Measurements from ENCODE around the gene C6orf141. TPM values are rescaled to one million over a fixed set of nuclear protein-coding genes. Genes with fewer than 3 reads are reported as not detected.

The C6orf141 gene
- total RNA-seq, 1 experiment from 2014 or later: 40.1 TPM

GRCh38 chr6:49551078-49551865, 804 bp downstream of the C6orf141 start:
- H3K23me2 ChIP-seq (ENCODE audit: insufficient read length, low read depth, low read length, poor library complexity, severe bottlenecking): peaks cover 14% of the 10 kb centered on the region
- no peaks in the 10 kb centered on the region for H3K79me1 ChIP-seq (ENCODE audit: insufficient read depth, low read depth, low read length, poor library complexity, severe bottlenecking)
- TF ChIP-seq CTCF (conservative IDR thresholded peaks at IDR 0.05): no peak
- no peak overlapping the region for H2BK15ac ChIP-seq (ENCODE audit: low read depth, low read length)
- H3K27me3 ChIP-seq (ENCODE audit: insufficient read depth, low read length): peaks cover 11% of the 10 kb centered on the region; the same call in 1 of the 2 replicates
- H3K27ac ChIP-seq (ENCODE audit: insufficient read length, low read depth, low read length): no peak overlapping the region
- H3K9ac ChIP-seq (ENCODE audit: extremely low read depth, insufficient read length, low read length): peak overlapping the region; percentile 50
- peak overlapping the region; percentile 76 for H3K18ac ChIP-seq (ENCODE audit: insufficient read length, low read depth, low read length)
- H3K9me3 Mint-ChIP-seq: peaks cover 0 to 3% of the 10 kb centered on the region in 2 experiments; a peak in 2 of 5 replicates
- peak overlapping the region; percentile 92 for H3K14ac ChIP-seq (ENCODE audit: insufficient read depth, low read length)
- H3K4ac ChIP-seq (ENCODE audit: low read depth, low read length): no peak overlapping the region; the same call in 1 of the 2 replicates
- peaks cover 3 to 35% (median 34%) of the 10 kb centered on the region in 3 experiments for H3K36me3 Mint-ChIP-seq (ENCODE audit: insufficient read depth in 1 of 3, low read depth in 3 of 3)
- no peak overlapping the region for H2AK5ac ChIP-seq (ENCODE audit: insufficient read length, low read length)
- H3K56ac ChIP-seq (ENCODE audit: insufficient read length, low read depth, low read length): no peak overlapping the region
- peak overlapping the region; percentile 29 for H2BK120ac ChIP-seq (ENCODE audit: low read depth, low read length, poor library complexity, severe bottlenecking)
- peak overlapping the region; percentile 84 for H3K4me2 ChIP-seq (ENCODE audit: insufficient read depth, insufficient read length, low read length)
- H3T11ph ChIP-seq (ENCODE audit: low read length): no peak overlapping the region
- H3K4me1 ChIP-seq (ENCODE audit: insufficient read depth, low read length): peaks cover 6% of the 10 kb centered on the region; the same call in 1 of the 2 replicates
- no peaks in the 10 kb centered on the region for H4K20me1 ChIP-seq (ENCODE audit: control insufficient read depth, insufficient read depth, insufficient read length)
- H3K4me1 Mint-ChIP-seq: peaks cover 46 to 60% of the 10 kb centered on the region in 2 experiments
- H3K79me2 ChIP-seq (ENCODE audit: insufficient read depth, low read length): no peaks in the 10 kb centered on the region
- no peak overlapping the region for H2BK5ac ChIP-seq (ENCODE audit: insufficient read length, low read length)
- peak; percentile 54 for DNase-seq
- no peak overlapping the region for H3K23ac ChIP-seq (ENCODE audit: insufficient read length, low read depth, low read length)
- H4K91ac ChIP-seq (ENCODE audit: insufficient read length, low read depth, low read length): no peak overlapping the region
- no peak overlapping the region for H4K5ac ChIP-seq (ENCODE audit: insufficient read length, low read depth, low read length)
- peak overlapping the region; percentile 63 to 99 (median 94) for H3K27ac Mint-ChIP-seq
- no peak overlapping the region for H2BK20ac ChIP-seq (ENCODE audit: low read depth, low read length, poor library complexity, severe bottlenecking)
- no peak overlapping the region for H4K8ac ChIP-seq (replicated peaks; ENCODE audit: insufficient read length, low read depth, low read length)
- H3K4me3 Mint-ChIP-seq: peak overlapping the region; percentile 75 to 86
- H2AFZ ChIP-seq (ENCODE audit: low read length): no peak overlapping the region
- no peaks in the 10 kb centered on the region for H3K9me3 ChIP-seq (ENCODE audit: control insufficient read depth, low read depth, low read length)
- peaks cover 52% of the 10 kb centered on the region for H3K27me3 Mint-ChIP-seq (ENCODE audit: low read depth)
- no CpG with 5 or more reads among the region's 38 CpGs for WGBS (ENCODE audit: extremely low coverage, insufficient read length, low lambda C conversion rate)
- H2BK12ac ChIP-seq (ENCODE audit: insufficient read length, low read depth, low read length): no peak overlapping the region

Measured in H9 (cell line).